ENCODE data around the gene TYSND1.

The TYSND1 gene

DNA sequence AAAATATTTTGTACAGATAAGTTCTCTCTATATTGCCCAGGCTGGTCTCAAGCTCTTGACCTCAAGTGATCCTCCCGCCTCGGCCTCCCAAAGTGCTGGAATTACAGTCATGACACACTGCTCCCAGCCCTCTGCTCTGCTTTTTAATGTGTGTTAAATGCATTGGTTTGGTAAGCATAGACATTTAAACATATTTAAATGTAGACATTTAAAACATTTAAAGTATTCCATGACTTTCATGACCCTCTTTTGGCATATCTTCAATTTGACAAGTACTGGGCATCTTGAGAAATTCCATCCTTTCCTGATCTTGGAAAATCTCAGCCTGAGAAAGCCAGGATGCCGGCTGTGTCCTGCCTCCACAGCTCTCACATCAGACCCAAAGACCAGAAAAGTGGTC, 29.0 kb upstream of the TYSND1 start:
- DNase-seq (ENCODE audit: extremely low read depth, low read depth), result no peak
- TF ChIP-seq, protein P1, sequence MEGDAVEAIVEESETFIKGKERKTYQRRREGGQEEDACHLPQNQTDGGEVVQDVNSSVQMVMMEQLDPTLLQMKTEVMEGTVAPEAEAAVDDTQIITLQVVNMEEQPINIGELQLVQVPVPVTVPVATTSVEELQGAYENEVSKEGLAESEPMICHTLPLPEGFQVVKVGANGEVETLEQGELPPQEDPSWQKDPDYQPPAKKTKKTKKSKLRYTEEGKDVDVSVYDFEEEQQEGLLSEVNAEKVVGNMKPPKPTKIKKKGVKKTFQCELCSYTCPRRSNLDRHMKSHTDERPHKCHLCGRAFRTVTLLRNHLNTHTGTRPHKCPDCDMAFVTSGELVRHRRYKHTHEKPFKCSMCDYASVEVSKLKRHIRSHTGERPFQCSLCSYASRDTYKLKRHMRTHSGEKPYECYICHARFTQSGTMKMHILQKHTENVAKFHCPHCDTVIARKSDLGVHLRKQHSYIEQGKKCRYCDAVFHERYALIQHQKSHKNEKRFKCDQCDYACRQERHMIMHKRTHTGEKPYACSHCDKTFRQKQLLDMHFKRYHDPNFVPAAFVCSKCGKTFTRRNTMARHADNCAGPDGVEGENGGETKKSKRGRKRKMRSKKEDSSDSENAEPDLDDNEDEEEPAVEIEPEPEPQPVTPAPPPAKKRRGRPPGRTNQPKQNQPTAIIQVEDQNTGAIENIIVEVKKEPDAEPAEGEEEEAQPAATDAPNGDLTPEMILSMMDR (IDR thresholded peaks at IDR 0.05; ENCODE audit: low read depth, low read length), result no peak

DNA sequence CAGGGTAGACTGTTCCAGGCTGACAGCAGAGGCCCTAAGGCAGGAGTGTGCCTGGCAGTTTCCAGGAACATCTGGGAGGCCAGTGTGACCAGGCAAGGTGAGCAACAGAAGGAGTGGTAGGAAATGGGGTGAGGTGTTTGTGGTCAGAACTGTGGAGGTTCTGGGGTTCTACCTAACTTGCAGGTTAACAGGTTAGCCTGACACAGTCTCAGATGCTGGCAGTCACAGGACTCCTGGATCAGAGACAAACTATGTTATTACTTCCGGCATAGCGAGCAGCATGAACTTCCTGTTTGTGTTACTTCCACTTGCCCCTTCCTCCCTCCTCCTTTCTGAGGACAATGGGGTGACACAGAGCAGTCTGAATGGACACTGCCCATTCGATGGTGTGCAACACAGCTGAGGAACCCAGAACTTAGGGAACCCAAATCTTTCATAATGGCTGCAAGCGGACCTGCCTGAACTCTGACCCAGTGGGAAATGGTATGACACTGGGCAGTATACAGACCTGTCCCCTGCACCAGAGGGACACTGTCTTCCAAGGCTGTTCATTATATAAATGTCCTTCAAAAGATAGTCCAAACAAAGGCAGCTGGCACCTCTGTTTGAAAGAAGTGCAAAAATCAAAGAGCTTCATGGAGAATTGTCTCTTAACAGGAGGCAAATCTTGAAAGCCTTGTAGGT, 27.7 kb upstream of the TYSND1 start:
- DNase-seq (ENCODE audit: extremely low read depth, low read depth), result no peak
- TF ChIP-seq, protein P1 (IDR thresholded peaks at IDR 0.05; ENCODE audit: low read depth, low read length), result no peak

DNA sequence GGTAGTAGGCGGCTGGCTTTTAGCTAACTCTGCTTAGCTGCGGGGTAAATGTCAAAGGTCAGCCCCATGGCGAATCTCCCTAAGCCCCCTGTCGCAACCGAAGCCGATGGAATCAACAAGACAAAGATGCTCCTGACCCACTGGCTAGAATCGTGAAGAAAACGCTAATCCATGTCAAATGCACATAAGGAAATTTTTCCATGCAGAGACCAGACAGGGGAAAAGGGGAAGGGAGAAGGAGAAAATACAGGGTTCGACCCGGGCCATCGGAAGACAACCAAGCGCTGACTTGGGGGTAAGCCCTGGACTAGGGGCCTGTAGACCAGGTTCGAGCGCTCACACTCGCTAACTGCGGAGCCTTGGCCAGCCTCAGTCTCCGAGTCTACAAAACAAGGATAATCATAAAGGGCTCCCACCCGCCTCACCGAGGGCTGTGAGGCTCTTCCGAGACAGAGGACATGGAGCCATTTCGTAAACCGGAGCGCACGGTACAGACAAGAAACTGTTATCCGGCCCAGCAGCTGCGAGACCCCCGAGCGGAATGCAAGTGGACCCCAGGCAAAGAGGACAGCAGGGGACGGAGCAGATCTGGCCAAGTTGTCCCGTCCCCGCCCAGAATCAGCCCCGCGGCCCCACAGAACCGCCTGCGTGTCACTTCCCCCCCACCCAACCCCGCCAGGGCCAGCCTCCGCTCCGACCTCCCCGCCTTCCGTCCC, 23.3 kb upstream of the TYSND1 start:
- DNase-seq (ENCODE audit: extremely low read depth, low read depth), result no peak
- TF ChIP-seq, protein P1 (IDR thresholded peaks at IDR 0.05; ENCODE audit: low read depth, low read length), result no peak

DNA sequence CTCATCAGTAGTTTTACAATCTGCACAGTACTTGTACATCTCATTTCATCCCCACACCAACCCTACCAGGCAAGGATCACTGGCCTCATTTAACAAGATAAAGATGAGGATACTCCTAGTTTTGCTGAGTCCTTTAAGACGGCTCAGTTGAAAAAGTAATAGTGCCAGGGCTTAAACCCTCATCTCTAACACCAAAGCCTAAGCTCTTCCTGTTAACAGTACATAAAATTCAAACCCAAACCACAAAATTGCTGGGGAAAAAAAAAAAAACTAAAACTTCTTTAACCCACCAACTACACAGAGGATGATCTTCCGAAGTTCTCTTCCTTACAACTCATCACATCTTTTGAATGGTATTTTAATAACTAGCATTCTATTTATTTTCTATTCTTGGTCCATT, 22.5 kb upstream of the TYSND1 start:
- TF ChIP-seq, protein P1 (IDR thresholded peaks at IDR 0.05; ENCODE audit: low read depth, low read length), result no peak
- no peak for DNase-seq (ENCODE audit: extremely low read depth, low read depth)

DNA sequence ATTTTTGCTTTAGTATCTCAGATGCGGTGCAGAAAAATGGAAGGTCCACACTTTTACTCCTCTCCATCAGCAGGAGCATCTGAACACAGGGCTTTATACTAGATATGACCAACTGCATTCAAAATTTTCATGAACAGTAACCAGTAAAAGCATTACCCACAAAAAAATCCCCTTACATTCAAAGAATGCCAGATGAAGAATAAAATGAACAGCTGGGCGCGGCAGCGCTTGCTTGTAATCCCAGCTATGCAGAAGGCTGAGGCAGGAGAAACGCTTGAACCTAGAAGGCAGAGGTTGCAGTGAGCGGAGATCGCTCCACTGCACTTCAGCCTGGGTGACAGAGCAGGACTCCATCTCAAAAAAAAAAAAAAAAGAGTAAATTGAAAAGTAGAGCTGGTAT, 20.7 kb upstream of the TYSND1 start:
- TF ChIP-seq, protein P1 (IDR thresholded peaks at IDR 0.05; ENCODE audit: low read depth, low read length), result no peak

DNA sequence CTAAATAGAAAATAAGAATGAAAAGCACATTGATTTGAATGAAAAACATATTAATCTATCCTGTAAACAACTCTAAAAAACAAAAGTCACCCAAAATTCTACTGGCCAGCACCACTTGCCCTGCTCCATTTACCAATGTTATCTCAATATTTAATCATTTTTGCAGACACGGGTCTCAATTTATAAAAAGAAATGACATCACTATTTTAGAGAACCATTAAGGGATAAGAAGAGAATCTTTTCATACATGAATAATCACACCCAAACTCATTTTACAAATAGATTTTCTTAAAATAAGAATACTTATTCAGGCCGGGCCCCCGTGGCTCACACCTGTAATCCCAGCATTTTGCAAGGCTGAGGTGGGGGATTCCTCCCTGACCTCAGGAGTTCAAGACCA, 19.9 kb upstream of the TYSND1 start:
- TF ChIP-seq, protein P1 (IDR thresholded peaks at IDR 0.05; ENCODE audit: low read depth, low read length), result no peak
- no peak for DNase-seq (ENCODE audit: extremely low read depth, low read depth)

More for the DNA sequence above, 20.7 kb upstream of the TYSND1 start:
- no peak for DNase-seq (ENCODE audit: extremely low read depth, low read depth)

DNA sequence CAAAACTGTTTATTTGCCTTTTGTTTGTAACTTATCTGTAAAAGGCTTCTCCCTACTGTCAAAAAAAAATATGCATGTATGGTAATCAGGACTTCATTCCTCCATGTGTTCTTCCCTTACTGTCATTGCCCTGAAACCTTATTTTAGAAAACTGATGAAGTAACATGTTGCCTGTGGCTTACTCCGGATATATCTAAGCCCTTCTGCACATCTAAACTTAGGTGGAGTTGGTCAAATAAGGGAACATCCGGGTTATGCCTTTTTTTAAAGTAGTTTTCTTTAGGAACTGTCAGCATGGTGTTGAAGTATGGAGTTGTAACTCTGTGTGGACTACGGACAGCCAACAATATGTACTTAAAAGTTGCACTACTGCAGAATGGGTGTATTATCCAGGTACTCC, 17.7 kb upstream of the TYSND1 start:
- TF ChIP-seq, protein P1 (IDR thresholded peaks at IDR 0.05; ENCODE audit: low read depth, low read length), result no peak
- no peak for DNase-seq (ENCODE audit: extremely low read depth, low read depth)

All from AG09319 (cell line).